ENCODE results near the gene SLC35G3. TPM values are rescaled to one million over a fixed set of nuclear protein-coding genes. Genes with fewer than 3 reads are reported as not detected.

Gene SLC35G3
- total RNA-seq, 2 donors from 2014 or later, result not detected

GRCh38 chr17:35229638-35230037 lies 35.4 kb upstream of the SLC35G3 start:
- H3K27ac ChIP-seq, result no peak overlapping the region
- H3K9me3 ChIP-seq, result no peaks in the 10 kb centered on the region
- H3K9ac ChIP-seq (ENCODE audit: low read depth in 2 of 2, low read length in 2 of 2), result no peak overlapping the region
- TF ChIP-seq CTCF (IDR thresholded peaks at IDR 0.05), result no peak
- no peaks in the 10 kb centered on the region for H3K27me3 ChIP-seq
- H3K36me3 ChIP-seq, result no peaks in the 10 kb centered on the region
- no peaks in the 10 kb centered on the region for H3K4me1 ChIP-seq
- no peak overlapping the region for H3K4me3 ChIP-seq
- intact Hi-C loops (cut with DNase I), result no loop called here
- no peak for DNase-seq

- H3K27ac ChIP-seq, result no peak overlapping the region
- no peak for TF ChIP-seq CTCF (IDR thresholded peaks at IDR 0.05)
- no peak overlapping the region for H3K4me3 ChIP-seq
- H3K4me1 ChIP-seq, result no peaks in the 10 kb centered on the region
- no peaks in the 10 kb centered on the region for H3K9me3 ChIP-seq
- H3K9ac ChIP-seq (ENCODE audit: low read depth in 2 of 2, low read length in 2 of 2), result no peak overlapping the region
- intact Hi-C loops (cut with DNase I), result no loop called here
- H3K27me3 ChIP-seq, result no peaks in the 10 kb centered on the region
- no peak for DNase-seq
- H3K36me3 ChIP-seq, result no peaks in the 10 kb centered on the region
Measured at GRCh38 chr17:35227546-35227945, 33.4 kb upstream of the SLC35G3 start.

GRCh38 chr17:35224436-35224835 lies 30.2 kb upstream of the SLC35G3 start:
- no peaks in the 10 kb centered on the region for H3K27me3 ChIP-seq
- no peak overlapping the region for H3K27ac ChIP-seq
- no peak overlapping the region for H3K4me3 ChIP-seq
- H3K9me3 ChIP-seq, result no peaks in the 10 kb centered on the region
- no peak for DNase-seq
- intact Hi-C loops (cut with DNase I), result no loop called here
- H3K4me1 ChIP-seq, result no peaks in the 10 kb centered on the region
- TF ChIP-seq CTCF (IDR thresholded peaks at IDR 0.05), result no peak
- H3K36me3 ChIP-seq, result no peaks in the 10 kb centered on the region
- H3K9ac ChIP-seq (ENCODE audit: low read depth in 2 of 2, low read length in 2 of 2), result no peak overlapping the region

- H3K4me3 ChIP-seq, result no peak overlapping the region
- no peaks in the 10 kb centered on the region for H3K4me1 ChIP-seq
- no peak overlapping the region for H3K9ac ChIP-seq (ENCODE audit: low read depth in 2 of 2, low read length in 2 of 2)
- no peak for DNase-seq
- no peaks in the 10 kb centered on the region for H3K36me3 ChIP-seq
- H3K27me3 ChIP-seq, result no peaks in the 10 kb centered on the region
- intact Hi-C loops (cut with DNase I), result no loop called here
- no peak for TF ChIP-seq CTCF (IDR thresholded peaks at IDR 0.05)
- H3K9me3 ChIP-seq, result no peaks in the 10 kb centered on the region
- H3K27ac ChIP-seq, result no peak overlapping the region
Measured at GRCh38 chr17:35222452-35222851, 28.3 kb upstream of the SLC35G3 start.

GRCh38 chr17:35218915-35219314 lies 24.7 kb upstream of the SLC35G3 start:
- Histone ChIP-seq H3K27ac (no peak overlapping the region), H3K4me1 (no peaks in the 10 kb centered on the region), H3K9ac (ENCODE audit: low read depth in 2 of 2, low read length in 2 of 2) (no peak overlapping the region), H3K4me3 (no peak overlapping the region), H3K36me3 (no peaks in the 10 kb centered on the region), H3K9me3 (no peaks in the 10 kb centered on the region), H3K27me3 (no peaks in the 10 kb centered on the region)
- DNase-seq, result no peak
- TF ChIP-seq CTCF (IDR thresholded peaks at IDR 0.05), result no peak
- intact Hi-C loops (cut with DNase I), result no loop called here

- Histone ChIP-seq H3K9ac (ENCODE audit: low read depth in 2 of 2, low read length in 2 of 2) (no peak overlapping the region), H3K4me1 (no peaks in the 10 kb centered on the region), H3K9me3 (no peaks in the 10 kb centered on the region), H3K4me3 (no peak overlapping the region), H3K27me3 (no peaks in the 10 kb centered on the region), H3K36me3 (no peaks in the 10 kb centered on the region), H3K27ac (no peak overlapping the region)
- no peak for DNase-seq
- intact Hi-C loops (cut with DNase I), result no loop called here
- TF ChIP-seq CTCF (IDR thresholded peaks at IDR 0.05), result no peak
Measured at GRCh38 chr17:35217107-35217506, 22.9 kb upstream of the SLC35G3 start.
